Inflammatory macrophage treated with lipopolysaccharide for 1 hour (primary cell): ENCODE results near the gene GBX1.

Experiments used
- DNase-seq, 2 donors: peaks; one replicate each; pipeline ENCODE4 v3.0.0-alpha.2; 2020 to 2022

GBX1 gene

GRCh38 chr7:151172273-151173141, 5.0 kb upstream of the GBX1 start:
- peak; percentile 46 to 88 for DNase-seq

GRCh38 chr7:151168787-151169162, 1.3 kb upstream of the GBX1 start:
- no peak for DNase-seq

GRCh38 chr7:151168003-151168786, 701 bp upstream of the GBX1 start:
- peak; percentile 33 to 72 for DNase-seq

GRCh38 chr7:151166629-151167196, 781 bp downstream of the GBX1 start:
- DNase-seq, result no peak

- DNase-seq, result no peak
Observed at GRCh38 chr7:151161757-151162156, 5.7 kb downstream of the GBX1 start.

- DNase-seq, result no peak
Observed at GRCh38 chr7:151157645-151158329, 9.7 kb downstream of the GBX1 start.

- no peak for DNase-seq
Observed at GRCh38 chr7:151152643-151153513, 14.6 kb downstream of the GBX1 start.

- DNase-seq, result no peak
Observed at GRCh38 chr7:151150388-151150787, 17.1 kb downstream of the GBX1 start.

GRCh38 chr7:151148319-151149259, 18.9 kb downstream of the GBX1 start:
- no peak for DNase-seq

- DNase-seq, result no peak
Observed at GRCh38 chr7:151146761-151147160, 20.7 kb downstream of the GBX1 start.

- no peak for DNase-seq
Observed at GRCh38 chr7:151144387-151144786, 23.1 kb downstream of the GBX1 start.

GRCh38 chr7:151143261-151144015, 24.1 kb downstream of the GBX1 start:
- DNase-seq, result no peak

- DNase-seq, result no peak
Observed at GRCh38 chr7:151142686-151143040, 24.8 kb downstream of the GBX1 start.

GRCh38 chr7:151141855-151142685, 25.4 kb downstream of the GBX1 start:
- no peak for DNase-seq

- no peak for DNase-seq
Observed at GRCh38 chr7:151141311-151141854, 26.1 kb downstream of the GBX1 start.

- DNase-seq, result no peak
Observed at GRCh38 chr7:151140826-151141225, 26.7 kb downstream of the GBX1 start.

- DNase-seq, result no peak
Observed at GRCh38 chr7:151139791-151140190, 27.7 kb downstream of the GBX1 start.

GRCh38 chr7:151139071-151139790, 28.3 kb downstream of the GBX1 start:
- DNase-seq, result no peak
